ENCODE data around the gene MMP19.

The MMP19 gene

GRCh38 chr12:55852740-55853139 lies 10.0 kb upstream of the MMP19 start:
- Histone ChIP-seq H2AK5ac (ENCODE audit: low read length) (no peak overlapping the region), H2BK12ac (ENCODE audit: low read length) (no peak overlapping the region), H3K27ac (ENCODE audit: low read depth, low read length) (no peak overlapping the region), H3K79me2 (ENCODE audit: control insufficient read depth, insufficient read depth, low read length, poor library complexity) (no peaks in the 10 kb centered on the region), H4K8ac (ENCODE audit: low read depth, low read length) (no peak overlapping the region), H3K4me1 (ENCODE audit: control insufficient read depth in 1 of 2, insufficient read depth in 2 of 2, low read length in 2 of 2) (peaks cover 0 to 2% of the 10 kb centered on the region in 2 experiments), H2BK5ac (ENCODE audit: low read depth, low read length, poor library complexity) (no peak overlapping the region), H3K23ac (ENCODE audit: low read length) (no peak overlapping the region), H3K14ac (ENCODE audit: low read length) (no peak overlapping the region), H3K9ac (ENCODE audit: low read length) (no peak overlapping the region), H3K9me3 (ENCODE audit: insufficient read depth, low read depth, low read length) (no peaks in the 10 kb centered on the region), H3K4me2 (ENCODE audit: low read length) (no peak overlapping the region), H3K27me3 (ENCODE audit: insufficient read depth, low read length) (no peaks in the 10 kb centered on the region), H3K4ac (ENCODE audit: low read depth, low read length) (no peak overlapping the region), H3K4me3 (ENCODE audit: low read depth, low read length) (no peak overlapping the region), H2BK120ac (ENCODE audit: insufficient read depth, low read length, poor library complexity) (no peak overlapping the region), H3K18ac (ENCODE audit: low read length) (no peak overlapping the region), H4K91ac (ENCODE audit: low read depth, low read length) (no peak overlapping the region), H2AFZ (ENCODE audit: insufficient read depth, low read length, poor library complexity) (no peak overlapping the region), H3K36me3 (ENCODE audit: control insufficient read depth in 1 of 2, insufficient read depth in 2 of 2, low read length in 2 of 2) (no peaks in the 10 kb centered on the region), H4K12ac (ENCODE audit: low read depth, low read length) (no peak overlapping the region), H3K79me1 (ENCODE audit: low read length) (peaks cover 2% of the 10 kb centered on the region)
- DNase-seq: no peak
- WGBS (ENCODE audit: extremely low coverage, insufficient coverage, insufficient read length): no CpG with 5 or more reads among the region's 1 CpG

GRCh38 chr12:55850893-55851292 lies 8.2 kb upstream of the MMP19 start:
- no CpG with 5 or more reads among the region's 3 CpGs for WGBS (ENCODE audit: extremely low coverage, insufficient coverage, insufficient read length)
- no peak overlapping the region for H3K4ac ChIP-seq (ENCODE audit: low read depth, low read length)
- H4K8ac ChIP-seq (ENCODE audit: low read depth, low read length): no peak overlapping the region
- no peak overlapping the region for H4K12ac ChIP-seq (ENCODE audit: low read depth, low read length)
- H3K9me3 ChIP-seq (ENCODE audit: insufficient read depth, low read depth, low read length): no peaks in the 10 kb centered on the region
- H2BK12ac ChIP-seq (ENCODE audit: low read length): no peak overlapping the region
- no peak overlapping the region for H2BK120ac ChIP-seq (ENCODE audit: insufficient read depth, low read length, poor library complexity)
- no peak overlapping the region for H2AK5ac ChIP-seq (ENCODE audit: low read length)
- no peak overlapping the region for H2AFZ ChIP-seq (ENCODE audit: insufficient read depth, low read length, poor library complexity)
- no peak overlapping the region for H3K14ac ChIP-seq (ENCODE audit: low read length)
- H3K27me3 ChIP-seq (ENCODE audit: insufficient read depth, low read length): no peaks in the 10 kb centered on the region
- no peak overlapping the region for H2BK5ac ChIP-seq (ENCODE audit: low read depth, low read length, poor library complexity)
- no peak overlapping the region for H4K91ac ChIP-seq (ENCODE audit: low read depth, low read length)
- peak; percentile 70 to 77 for DNase-seq
- no peak overlapping the region for H3K4me3 ChIP-seq (ENCODE audit: low read depth, low read length)
- no peaks in the 10 kb centered on the region for H3K36me3 ChIP-seq (ENCODE audit: control insufficient read depth in 1 of 2, insufficient read depth in 2 of 2, low read length in 2 of 2)
- no peak overlapping the region for H3K9ac ChIP-seq (ENCODE audit: low read length)
- no peak overlapping the region for H3K4me2 ChIP-seq (ENCODE audit: low read length)
- H3K27ac ChIP-seq (ENCODE audit: low read depth, low read length): no peak overlapping the region
- no peaks in the 10 kb centered on the region for H3K79me2 ChIP-seq (ENCODE audit: control insufficient read depth, insufficient read depth, low read length, poor library complexity)
- H3K79me1 ChIP-seq (ENCODE audit: low read length): no peaks in the 10 kb centered on the region
- no peak overlapping the region for H3K23ac ChIP-seq (ENCODE audit: low read length)
- peaks cover 0 to 4% of the 10 kb centered on the region in 2 experiments for H3K4me1 ChIP-seq (ENCODE audit: control insufficient read depth in 1 of 2, insufficient read depth in 2 of 2, low read length in 2 of 2)
- no peak overlapping the region for H3K18ac ChIP-seq (ENCODE audit: low read length)

GRCh38 chr12:55850401-55850800 lies 7.7 kb upstream of the MMP19 start:
- Histone ChIP-seq H3K79me1 (ENCODE audit: low read length) (no peaks in the 10 kb centered on the region), H3K9me3 (ENCODE audit: insufficient read depth, low read depth, low read length) (no peaks in the 10 kb centered on the region), H3K36me3 (ENCODE audit: control insufficient read depth in 1 of 2, insufficient read depth in 2 of 2, low read length in 2 of 2) (no peaks in the 10 kb centered on the region), H3K27ac (ENCODE audit: low read depth, low read length) (no peak overlapping the region), H2BK12ac (ENCODE audit: low read length) (no peak overlapping the region), H3K79me2 (ENCODE audit: control insufficient read depth, insufficient read depth, low read length, poor library complexity) (no peaks in the 10 kb centered on the region), H4K91ac (ENCODE audit: low read depth, low read length) (no peak overlapping the region), H2BK5ac (ENCODE audit: low read depth, low read length, poor library complexity) (no peak overlapping the region), H3K9ac (ENCODE audit: low read length) (no peak overlapping the region), H3K23ac (ENCODE audit: low read length) (no peak overlapping the region), H3K4me3 (ENCODE audit: low read depth, low read length) (no peak overlapping the region), H2AK5ac (ENCODE audit: low read length) (no peak overlapping the region), H3K4ac (ENCODE audit: low read depth, low read length) (no peak overlapping the region), H3K4me1 (ENCODE audit: control insufficient read depth in 1 of 2, insufficient read depth in 2 of 2, low read length in 2 of 2) (peaks cover 0 to 4% of the 10 kb centered on the region in 2 experiments), H3K27me3 (ENCODE audit: insufficient read depth, low read length) (no peaks in the 10 kb centered on the region), H3K18ac (ENCODE audit: low read length) (no peak overlapping the region), H3K14ac (ENCODE audit: low read length) (no peak overlapping the region), H2BK120ac (ENCODE audit: insufficient read depth, low read length, poor library complexity) (no peak overlapping the region), H3K4me2 (ENCODE audit: low read length) (no peak overlapping the region), H2AFZ (ENCODE audit: insufficient read depth, low read length, poor library complexity) (no peak overlapping the region), H4K12ac (ENCODE audit: low read depth, low read length) (no peak overlapping the region), H4K8ac (ENCODE audit: low read depth, low read length) (no peak overlapping the region)
- no CpG with 5 or more reads among the region's 1 CpG for WGBS (ENCODE audit: extremely low coverage, insufficient coverage, insufficient read length)
- DNase-seq: no peak

- H3K18ac ChIP-seq (ENCODE audit: low read length): no peak overlapping the region
- H4K8ac ChIP-seq (ENCODE audit: low read depth, low read length): no peak overlapping the region
- no peak overlapping the region for H2BK120ac ChIP-seq (ENCODE audit: insufficient read depth, low read length, poor library complexity)
- no peaks in the 10 kb centered on the region for H3K27me3 ChIP-seq (ENCODE audit: insufficient read depth, low read length)
- H3K23ac ChIP-seq (ENCODE audit: low read length): no peak overlapping the region
- H2BK5ac ChIP-seq (ENCODE audit: low read depth, low read length, poor library complexity): no peak overlapping the region
- H3K4ac ChIP-seq (ENCODE audit: low read depth, low read length): no peak overlapping the region
- no CpG with 5 or more reads among the region's 7 CpGs for WGBS (ENCODE audit: extremely low coverage, insufficient coverage, insufficient read length)
- peaks cover 0 to 4% of the 10 kb centered on the region in 2 experiments for H3K4me1 ChIP-seq (ENCODE audit: control insufficient read depth in 1 of 2, insufficient read depth in 2 of 2, low read length in 2 of 2)
- H3K9ac ChIP-seq (ENCODE audit: low read length): no peak overlapping the region
- no peak overlapping the region for H4K12ac ChIP-seq (ENCODE audit: low read depth, low read length)
- no peak overlapping the region for H2BK12ac ChIP-seq (ENCODE audit: low read length)
- no peaks in the 10 kb centered on the region for H3K36me3 ChIP-seq (ENCODE audit: control insufficient read depth in 1 of 2, insufficient read depth in 2 of 2, low read length in 2 of 2)
- H2AK5ac ChIP-seq (ENCODE audit: low read length): no peak overlapping the region
- no peaks in the 10 kb centered on the region for H3K79me2 ChIP-seq (ENCODE audit: control insufficient read depth, insufficient read depth, low read length, poor library complexity)
- no peak overlapping the region for H3K27ac ChIP-seq (ENCODE audit: low read depth, low read length)
- no peak overlapping the region for H3K4me2 ChIP-seq (ENCODE audit: low read length)
- H3K9me3 ChIP-seq (ENCODE audit: insufficient read depth, low read depth, low read length): no peaks in the 10 kb centered on the region
- H2AFZ ChIP-seq (ENCODE audit: insufficient read depth, low read length, poor library complexity): no peak overlapping the region
- no peak overlapping the region for H3K4me3 ChIP-seq (ENCODE audit: low read depth, low read length)
- no peaks in the 10 kb centered on the region for H3K79me1 ChIP-seq (ENCODE audit: low read length)
- DNase-seq: no peak
- no peak overlapping the region for H3K14ac ChIP-seq (ENCODE audit: low read length)
- no peak overlapping the region for H4K91ac ChIP-seq (ENCODE audit: low read depth, low read length)
Observed at GRCh38 chr12:55849616-55850343, 7.0 kb upstream of the MMP19 start.
